GM12878 (cell line): ENCODE results near the gene COL4A2. TPM values are rescaled to one million over a fixed set of nuclear protein-coding genes. Genes with fewer than 3 reads are reported as not detected.

Experiments used
- ATAC-seq: fragments of 200-7000 bp; cut with Tn5 transposase; 3 replicates; pipeline ENCODE4 v1.9.1; 2020; ENCODE audit warnings: mild to moderate bottlenecking, moderate library complexity
- BruUV-seq: library from RNA; stranded (reverse); fragments of 400-500 nt; replicated peaks from 2 replicates; lab custom pipeline; 2021; lab: Mats Ljungman, UMichigan
- CTCF ChIA-PET: fragments of 300-600 bp; sonication (Branson Sonifier 250); formaldehyde crosslinking; extraction: SDS; loops from one replicate; lab custom pipeline; 2021; ENCODE audit warnings: inconsistent platforms; lab: Yijun Ruan, JAX
- POLR2A ChIA-PET: fragments of 350-600 bp; formaldehyde crosslinking; extraction: SDS; loops from one replicate; lab custom pipeline; 2021; ENCODE audit warnings: inconsistent platforms; lab: Charles Lee
- RAD21 ChIA-PET: fragments of 300-600 bp; sonication (Branson Sonifier 250); formaldehyde crosslinking; loops from one replicate; lab custom pipeline; 2023; ENCODE audit warnings: antibody characterized with exemption; ENCODE audit not compliant: unreplicated experiment; lab: Charles Lee
- SMC1A ChIA-PET: fragments of 300-600 bp; sonication (Branson Sonifier 250); formaldehyde crosslinking; loops from one replicate; lab custom pipeline; 2023; ENCODE audit not compliant: unreplicated experiment, uncharacterized antibody; lab: Charles Lee
- DNase-seq: peaks from one replicate; pipeline ENCODE4 v3.0.0-alpha.2; 2011; ENCODE audit warnings: low read depth, low spot score
- FAIRE-seq: peaks from 3 replicates; lab custom pipeline; 2011; peaks lifted over from hg19 to GRCh38; lab: Jason Lieb, UNC
- H2AFZ ChIP-seq: 2 replicates; pipeline ENCODE4 v1.6.0; 2011; ENCODE audit warnings: low read depth, low read length, control low read depth; ENCODE audit not compliant: control insufficient read depth
- H3K27ac ChIP-seq: 2 replicates; pipeline ENCODE4 v1.5.1; 2011; ENCODE audit warnings: control low read depth; ENCODE audit not compliant: control insufficient read depth, insufficient read depth
- H3K27me3 ChIP-seq, 2 experiments: replicated peaks in 1 of 2; 2 replicates each; pipeline versions ENCODE4 v1.6.0 to v1.6.1; 2011; ENCODE audit warnings: low read length in 1 of 2; ENCODE audit not compliant: control insufficient read depth in 2 of 2, insufficient read depth in 2 of 2
- H3K36me3 ChIP-seq, 2 experiments: 2 replicates each; pipeline ENCODE4 v1.5.1; 2011; ENCODE audit warnings: low read length in 1 of 2; ENCODE audit not compliant: control insufficient read depth in 2 of 2, insufficient read depth in 2 of 2
- H3K4me1 ChIP-seq: 2 replicates; pipeline ENCODE4 v1.6.1; 2011; ENCODE audit warnings: mild to moderate bottlenecking, low read length, moderate library complexity, mixed read lengths; ENCODE audit not compliant: control insufficient read depth, insufficient read depth
- H3K4me2 ChIP-seq: 2 replicates; pipeline ENCODE4 v1.6.0; 2011; ENCODE audit warnings: control low read depth; ENCODE audit not compliant: control insufficient read depth, insufficient read depth
- H3K4me3 ChIP-seq: fragments of 200-600 bp; sonication (generic); 2 replicates; pipeline ENCODE4 v1.5.1; 2016
- H3K79me2 ChIP-seq: 2 replicates; pipeline ENCODE4 v1.6.0; 2011; ENCODE audit warnings: low read length; ENCODE audit not compliant: control insufficient read depth, insufficient read depth
- H3K9ac ChIP-seq: 2 replicates; pipeline ENCODE4 v1.8.0; 2011; ENCODE audit warnings: low read length, control low read depth, mixed read lengths; ENCODE audit not compliant: control insufficient read depth, insufficient read depth
- H3K9me3 ChIP-seq: replicated peaks from 3 replicates; pipeline ENCODE4 v1.5.1; 2011; ENCODE audit warnings: mild to moderate bottlenecking, low read length; ENCODE audit not compliant: control insufficient read depth, insufficient read depth
- H4K20me1 ChIP-seq: 2 replicates; pipeline ENCODE4 v1.6.0; 2011; ENCODE audit not compliant: control insufficient read depth, insufficient read depth
- BACH1 ChIP-seq: fragments of 450-650 bp; IDR thresholded peaks from 2 replicates; pipeline ENCODE4 v1.6.1; 2017; ENCODE audit warnings: mild to moderate bottlenecking, borderline replicate concordance
- BCL3 ChIP-seq: IDR thresholded peaks from 2 replicates; pipeline ENCODE4 v1.6.1; 2011; ENCODE audit warnings: borderline replicate concordance, low read depth, mild to moderate bottlenecking, moderate library complexity, low read length; ENCODE audit not compliant: insufficient read depth, poor library complexity, severe bottlenecking
- CBFB ChIP-seq: IDR thresholded peaks from 2 replicates; pipeline ENCODE4 v1.6.1; 2016; ENCODE audit warnings: antibody characterized with exemption, low read depth
- CBX3 ChIP-seq: fragments of 200-600 bp; sonication (generic); IDR thresholded peaks from 2 replicates; pipeline ENCODE4 v1.6.1; 2016; ENCODE audit warnings: low read depth, borderline replicate concordance
- CHD4 ChIP-seq: fragments of 200-600 bp; sonication (generic); IDR thresholded peaks from 2 replicates; pipeline ENCODE4 v1.6.1; 2016; ENCODE audit warnings: mild to moderate bottlenecking
- CTCF ChIP-seq, 3 experiments: IDR thresholded peaks in 2 of 3; conservative IDR thresholded peaks in 1 of 3; 2 replicates each; pipeline ENCODE4 v1.5.1; 2011; ENCODE audit warnings: low read depth in 3 of 3, low read length in 3 of 3, mild to moderate bottlenecking in 3 of 3, control low read depth in 2 of 3, moderate library complexity in 2 of 3, inconsistent platforms in 1 of 3, mixed read lengths in 1 of 3; ENCODE audit not compliant: control insufficient read depth in 2 of 3, insufficient read depth in 1 of 3; ENCODE audit errors: extremely low read depth in 1 of 3
- ETV6 ChIP-seq, 2 experiments: fragments of 450-650 bp in 1 of 2; IDR thresholded peaks in 1 of 2; conservative IDR thresholded peaks in 1 of 2; 2 replicates each; pipeline ENCODE4 v1.6.1; 2014; ENCODE audit warnings: antibody characterized with exemption in 1 of 2, borderline replicate concordance in 1 of 2, low read depth in 1 of 2, mild to moderate bottlenecking in 1 of 2, moderate library complexity in 1 of 2
- FOXM1 ChIP-seq: IDR thresholded peaks from 2 replicates; pipeline ENCODE4 v1.6.1; 2012; ENCODE audit warnings: low read depth, mild to moderate bottlenecking, inconsistent platforms, low read length, moderate library complexity
- IKZF1 ChIP-seq: fragments of 450-650 bp; conservative IDR thresholded peaks from 2 replicates; pipeline ENCODE4 v1.6.1; 2017; ENCODE audit warnings: antibody characterized with exemption, mild to moderate bottlenecking
- IRF3 ChIP-seq: fragments of 450-650 bp; IDR thresholded peaks from 2 replicates; pipeline ENCODE4 v1.6.1; 2014; ENCODE audit warnings: mild to moderate bottlenecking
- MAX ChIP-seq: IDR thresholded peaks from 2 replicates; pipeline ENCODE4 v1.6.1; 2012; ENCODE audit warnings: low read depth, low read length, improper control_type of control experiment
- MEF2A ChIP-seq: IDR thresholded peaks from 2 replicates; pipeline ENCODE4 v1.6.1; 2011; ENCODE audit warnings: low read depth, mild to moderate bottlenecking, low read length, moderate library complexity; ENCODE audit not compliant: insufficient read depth
- MEF2B ChIP-seq: fragments of 450-650 bp; IDR thresholded peaks from 2 replicates; pipeline ENCODE4 v1.6.1; 2018; ENCODE audit warnings: mild to moderate bottlenecking, moderate library complexity; ENCODE audit not compliant: partially characterized antibody, poor library complexity, severe bottlenecking
- NR2F1 ChIP-seq: fragments of 450-650 bp; conservative IDR thresholded peaks from 2 replicates; pipeline ENCODE4 v1.6.1; 2017; ENCODE audit warnings: mild to moderate bottlenecking
- PKNOX1 ChIP-seq: fragments of 450-650 bp; IDR thresholded peaks from 2 replicates; pipeline ENCODE4 v1.6.1; 2016; ENCODE audit warnings: mild to moderate bottlenecking
- RUNX3 ChIP-seq: IDR thresholded peaks from 2 replicates; pipeline ENCODE4 v1.6.1; 2012; ENCODE audit warnings: low read length, inconsistent platforms
- SMARCA5 ChIP-seq: fragments of 450-650 bp; IDR thresholded peaks from 2 replicates; pipeline ENCODE4 v1.6.1; 2017; ENCODE audit warnings: mild to moderate bottlenecking
- SP1 ChIP-seq: IDR thresholded peaks from one replicate; pipeline ENCODE4 v1.6.1; 2011; ENCODE audit warnings: low read depth, low read length
- WGBS: methylation state at CpG from one replicate; pipeline ENCODE4 v1.1.6; 2016; ENCODE audit warnings: low lambda C conversion rate; ENCODE audit not compliant: insufficient replicate concordance, insufficient coverage; ENCODE audit errors: missing lambda C conversion rate; 5-methylcytosine and 5-hydroxymethylcytosine counted together
- in situ Hi-C: fragments of 300-500 bp; cut with MboI; formaldehyde crosslinking; loops from 9 replicates; pipeline ENCODE4 v1.14.3; 2018; ENCODE audit warnings: mixed read lengths
- intact Hi-C: fragments of 100-400 bp; cut with micrococcal nuclease; formaldehyde crosslinking; loops from one replicate; pipeline ENCODE4 v1.14.2; 2022; ENCODE audit not compliant: unreplicated experiment
- polyA plus RNA-seq, 11 experiments: library from polyadenylated mRNA; depleted of rRNA in 4 of 11; unstranded in 6 of 11; stranded (reverse) in 5 of 11; fragments of >200 nt; fragmentation: Nextera tagmentation in 4 of 11; fragmentation: Illumina TruSeq in 1 of 11; extraction: Ambion mirVana in 4 of 11; extraction: Trizol in 1 of 11; gene quantifications; 1 replicate in 1 of 11; 2 replicates in 10 of 11; pipeline versions ENCODE4 v1.2.1 to v1.2.3, GENCODE V29; 2011 to 2016; ENCODE audit warnings: inconsistent platforms in 2 of 11, missing spikeins in 2 of 11, low read depth in 1 of 11
- total RNA-seq, 4 experiments: library from RNA; depleted of rRNA in 3 of 4; stranded (reverse); fragments of >200 nt in 3 of 4; fragmentation: Illumina TruSeq in 1 of 4; extraction: Trizol in 1 of 4; gene quantifications; 2 replicates each; pipeline versions ENCODE4 v1.2.1 to v1.2.3, GENCODE V29; 2013 to 2021

COL4A2 gene
- total and polyA plus RNA-seq, 10 of the 15 experiments (the other 5 are each of a cell fraction or from before 2014, with no cell fraction given): 0.16 to 1.6 (median 0.62) TPM; not detected in 3

GRCh38 chr13:110445183-110445582 lies 138.1 kb downstream of the COL4A2 start:
- DNase-seq (no peak), ATAC-seq (peak; percentile 77), FAIRE-seq (peak; percentile 7)
- H3K9me3 ChIP-seq: no peaks in the 10 kb centered on the region
- no peak overlapping the region for H3K4me3 ChIP-seq
- RAD21 ChIA-PET: interaction anchor here (0.8 to 2.7 kb wide), 17 partner anchors 10 to 1484 kb away, joined by 3 to 66 read pairs (median 8); no protein-coding TSS in a partner anchor
- intact Hi-C loops: loop anchor here (2.0 to 10.0 kb wide), 2 partner anchors 32 to 470 kb away; partner anchors contain the start of gene ANKRD10
- no peaks in the 10 kb centered on the region for H3K79me2 ChIP-seq
- in situ Hi-C loops: loop anchor here (5.0 kb wide), 2 partner anchors 223 to 372 kb away; no protein-coding TSS in a partner anchor
- POLR2A ChIA-PET: interaction anchor here (2.2 kb wide), 1 partner anchor 222 kb away, joined by 6 read pairs; no protein-coding TSS in a partner anchor
- no peak overlapping the region for H3K4me2 ChIP-seq
- H2AFZ ChIP-seq: no peak overlapping the region; the same call in 1 of the 2 replicates
- CTCF ChIA-PET: interaction anchor here (0.9 to 3.6 kb wide), 30 partner anchors 9 to 1299 kb away, joined by 3 to 138 read pairs (median 7); no protein-coding TSS in a partner anchor
- H3K9ac ChIP-seq: no peak overlapping the region
- H3K4me1 ChIP-seq: peaks cover 41% of the 10 kb centered on the region
- WGBS: under 1% methylated on average over 7 of the region's 7 CpGs
- no peak overlapping the region for H3K27ac ChIP-seq
- BruUV-seq: no TSS peak
- no peaks in the 10 kb centered on the region for H4K20me1 ChIP-seq
- H3K36me3 ChIP-seq: no peaks in the 10 kb centered on the region
- SMC1A ChIA-PET: interaction anchor here (0.9 to 2.8 kb wide), 15 partner anchors 10 to 1484 kb away, joined by 3 to 91 read pairs (median 6); no protein-coding TSS in a partner anchor
- no peaks in the 10 kb centered on the region for H3K27me3 ChIP-seq
- peak; percentile 55; the same call in 1 of the 2 replicates for TF ChIP-seq FOXM1
- peak; percentile 72 for TF ChIP-seq MEF2B
- no peak for TF ChIP-seq CBX3
- TF ChIP-seq MEF2A: 0 out of 2 replicates have a peak, but pooled peaks have one; percentile 8
- no peak for TF ChIP-seq IRF3
- no peak for TF ChIP-seq CTCF (IDR thresholded peaks at IDR 0.05 in 2 of 3, conservative IDR thresholded peaks at IDR 0.05 in 1 of 3; ENCODE audit: control insufficient read depth in 2 of 3, extremely low read depth in 1 of 3, insufficient read depth in 1 of 3, low read depth in 3 of 3, low read length in 3 of 3)
- TF ChIP-seq SMARCA5: no peak
- TF ChIP-seq PKNOX1: peak; percentile 77
- peak; percentile 32 for TF ChIP-seq SP1
- peak in 1 of 2 experiments; percentile 39; a peak in 1 of 4 replicates for TF ChIP-seq ETV6 (conservative IDR thresholded peaks at IDR 0.05 in 1 of 2, IDR thresholded peaks at IDR 0.05 in 1 of 2; ENCODE audit: borderline replicate concordance in 1 of 2, low read depth in 1 of 2)
- TF ChIP-seq RUNX3: peak; percentile 81
- TF ChIP-seq IKZF1: peak; percentile 71
- peak; percentile 29 for TF ChIP-seq BCL3
- TF ChIP-seq CBFB: no peak
- TF ChIP-seq NR2F1: no peak
- no peak for TF ChIP-seq CHD4
- TF ChIP-seq MAX: no peak
- TF ChIP-seq BACH1: peak; percentile 16; the same call in 1 of the 2 replicates
